A549 (cell line): ENCODE measurements around the gene MCOLN2.

Source experiments
- CBX8 ChIP-seq: fragments of 200-600 bp; sonication (generic); IDR thresholded peaks from 2 replicates; pipeline ENCODE4 v1.6.1; 2016
- CEBPB ChIP-seq, 2 experiments: fragments of >200 bp in 1 of 2; sonication (Bioruptor Twin) in 1 of 2; formaldehyde crosslinking in 1 of 2; IDR thresholded peaks; 2 replicates each; pipeline ENCODE4 v1.6.1; 2012 to 2016
- CTCF ChIP-seq: fragments of >200 bp; sonication (Bioruptor Twin); formaldehyde crosslinking; IDR thresholded peaks from 3 replicates; pipeline ENCODE4 v1.5.1; 2016
- EP300 ChIP-seq, 2 experiments: fragments of >200 bp; sonication (Bioruptor Twin); formaldehyde crosslinking; IDR thresholded peaks; 2 replicates in 1 of 2; 3 replicates in 1 of 2; pipeline ENCODE4 v1.6.1; 2016 to 2017
- HMGXB4 ChIP-seq: fragments of 250-450 bp; sonication (Bioruptor Pico); IDR thresholded peaks from 2 replicates; pipeline ENCODE4 v1.5.0; 2021; ENCODE audit warnings: mild to moderate bottlenecking, moderate library complexity, borderline replicate concordance
- HOXA7 ChIP-seq: fragments of 250-450 bp; sonication (Bioruptor Pico); IDR thresholded peaks from 2 replicates; pipeline ENCODE4 v1.5.0; 2020; ENCODE audit warnings: mild to moderate bottlenecking, moderate library complexity
- MAZ ChIP-seq: fragments of 150-350 bp; IDR thresholded peaks from 2 replicates; pipeline ENCODE4 v1.6.1; 2014; ENCODE audit warnings: antibody characterized with exemption, low read depth, low read length, borderline replicate concordance
- NR3C1 ChIP-seq: fragments of >200 bp; sonication (Bioruptor Twin); formaldehyde crosslinking; IDR thresholded peaks from 3 replicates; pipeline ENCODE4 v1.6.1; 2017
- POLR2A ChIP-seq: IDR thresholded peaks from 2 replicates; pipeline ENCODE4 v1.6.1; 2012; ENCODE audit warnings: mild to moderate bottlenecking, low read length
- POLR2AphosphoS2 ChIP-seq: conservative IDR thresholded peaks from 2 replicates; pipeline ENCODE4 v1.6.1; 2012; ENCODE audit warnings: low read length, improper control_type of control experiment, inconsistent platforms
- RAD21 ChIP-seq, 2 experiments: fragments of >200 bp in 1 of 2; sonication (Bioruptor Twin) in 1 of 2; formaldehyde crosslinking in 1 of 2; IDR thresholded peaks in 1 of 2; conservative IDR thresholded peaks in 1 of 2; 2 replicates in 1 of 2; 3 replicates in 1 of 2; pipeline ENCODE4 v1.6.1; 2012 to 2018; ENCODE audit warnings: inconsistent platforms in 1 of 2
- RARB ChIP-seq: fragments of 250-450 bp; sonication (Bioruptor Pico); IDR thresholded peaks from 2 replicates; pipeline ENCODE4 v1.8.0; 2021; ENCODE audit warnings: mild to moderate bottlenecking, moderate library complexity
- RCOR1 ChIP-seq: fragments of 150-350 bp; IDR thresholded peaks from 2 replicates; pipeline ENCODE4 v1.6.1; 2014; ENCODE audit warnings: antibody characterized with exemption, low read length, low read depth
- TP53 ChIP-seq: fragments of 250-450 bp; sonication (Bioruptor Pico); IDR thresholded peaks from 2 replicates; pipeline ENCODE4 v1.5.0; 2021; ENCODE audit warnings: mild to moderate bottlenecking, moderate library complexity

GRCh38 chr1:84944767-84945486, 52.0 kb downstream of the MCOLN2 start:
- TF ChIP-seq POLR2A (no peak), RCOR1 (no peak), CEBPB (IDR thresholded peaks at IDR 0.05) (no peak), CTCF (peak; percentile 96), NR3C1 (no peak), RARB (CRISPR knock-in tag) (no peak), RAD21 (conservative IDR thresholded peaks at IDR 0.05 in 1 of 2, IDR thresholded peaks at IDR 0.05 in 1 of 2) (peak; percentile 64 to 87), MAZ (no peak), POLR2AphosphoS2 (no peak), HOXA7 (CRISPR knock-in tag) (no peak), HMGXB4 (CRISPR knock-in tag) (no peak), CBX8 (no peak), TP53 (CRISPR knock-in tag) (no peak), EP300 (IDR thresholded peaks at IDR 0.05) (no peak)
